Jurkat, Clone E6-1 (cell line): ENCODE data around the gene PCSK9.

ENCODE experiments used
- DNase-seq: peaks from one replicate; pipeline ENCODE4 v3.0.0-alpha.2; 2011; ENCODE audit warnings: low read depth, low spot score
- H3K4me3 ChIP-seq: 2 replicates; pipeline ENCODE4 v1.5.1; 2011; ENCODE audit warnings: mild to moderate bottlenecking, low read length, control low read depth, moderate library complexity

Gene PCSK9

DNA sequence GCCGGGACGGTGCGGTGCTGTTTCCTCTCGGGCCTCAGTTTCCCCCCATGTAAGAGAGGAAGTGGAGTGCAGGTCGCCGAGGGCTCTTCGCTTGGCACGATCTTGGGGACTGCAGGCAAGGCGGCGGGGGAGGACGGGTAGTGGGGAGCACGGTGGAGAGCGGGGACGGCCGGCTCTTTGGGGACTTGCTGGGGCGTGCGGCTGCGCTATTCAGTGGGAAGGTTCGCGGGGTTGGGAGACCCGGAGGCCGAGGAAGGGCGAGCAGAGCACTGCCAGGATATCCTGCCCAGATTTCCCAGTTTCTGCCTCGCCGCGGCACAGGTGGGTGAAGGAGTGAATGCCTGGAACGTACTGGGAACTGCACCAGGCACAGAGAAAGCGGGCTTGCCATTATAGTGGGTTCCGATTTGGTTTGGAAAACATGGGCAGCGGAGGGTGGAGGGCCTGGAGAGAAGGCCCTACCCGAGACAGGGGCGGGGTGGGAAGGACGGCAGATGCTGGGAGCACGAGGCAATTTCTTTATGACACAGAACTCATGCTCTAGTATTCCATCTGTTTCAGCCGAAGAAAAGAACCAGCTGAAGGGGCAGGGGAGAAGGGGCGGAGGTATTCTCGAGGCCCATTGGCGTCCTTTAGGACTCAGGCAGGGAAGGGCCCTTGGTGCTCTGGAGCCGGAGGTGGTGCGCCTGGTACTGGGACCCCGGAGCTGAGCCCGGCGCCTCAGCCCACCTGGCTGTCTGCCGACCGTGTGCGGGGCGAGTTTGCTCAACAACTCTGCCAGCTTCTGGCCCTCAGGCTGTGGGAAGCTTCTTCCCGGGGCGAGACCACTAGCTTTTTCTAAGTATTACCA, 960 bp downstream of the PCSK9 start:
- H3K4me3 ChIP-seq = no peak overlapping the region
- DNase-seq = no peak

DNA sequence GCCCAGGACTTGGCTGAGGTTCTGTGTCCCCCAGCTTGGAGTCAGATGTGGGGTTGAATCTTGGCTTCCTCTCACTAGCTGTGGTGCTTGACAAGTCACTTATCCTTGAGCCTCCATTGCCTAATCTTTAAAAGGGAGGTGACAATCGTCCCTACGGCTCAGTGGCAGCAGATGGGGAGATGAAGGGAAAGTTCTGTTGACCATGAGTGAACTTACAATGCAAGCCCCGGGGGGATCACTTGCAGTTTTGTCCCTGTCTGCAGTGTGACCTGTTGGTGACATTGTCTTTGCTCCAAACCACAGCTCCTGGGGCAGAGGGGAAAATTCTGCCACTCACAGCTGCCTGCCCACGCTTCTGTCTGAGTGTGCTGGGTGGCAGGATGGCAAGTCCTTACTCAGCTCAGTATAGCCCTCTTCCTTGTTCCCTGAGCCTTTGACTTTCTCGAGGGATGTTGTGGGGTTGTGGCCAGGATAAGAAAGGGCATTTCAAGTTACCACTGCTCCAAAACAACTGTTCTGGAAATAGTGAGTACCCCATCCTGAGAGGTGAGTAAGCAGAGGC, 1.7 kb downstream of the PCSK9 start:
- H3K4me3 ChIP-seq = no peak overlapping the region
- DNase-seq = no peak

DNA sequence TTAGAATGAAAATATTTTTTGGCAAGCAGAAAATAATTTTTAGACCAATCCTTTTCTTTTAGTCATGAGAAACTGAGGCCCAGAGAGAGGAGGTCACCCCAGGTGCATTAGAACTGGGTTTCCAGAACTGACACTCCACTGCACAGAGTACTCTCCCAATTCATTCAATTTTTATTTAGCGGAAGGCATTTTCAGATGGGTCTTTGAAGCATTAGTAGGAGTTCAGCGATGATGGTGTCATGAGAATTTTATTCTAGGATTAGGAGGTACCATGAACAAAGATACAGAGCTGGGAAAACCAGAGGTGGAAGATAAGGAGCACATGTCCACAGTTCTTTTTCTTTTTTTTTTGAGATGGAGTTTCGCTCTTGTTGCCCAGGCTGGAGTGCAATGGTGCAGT, 2.3 kb downstream of the PCSK9 start:
- no peak for DNase-seq
- H3K4me3 ChIP-seq = no peak overlapping the region

DNA sequence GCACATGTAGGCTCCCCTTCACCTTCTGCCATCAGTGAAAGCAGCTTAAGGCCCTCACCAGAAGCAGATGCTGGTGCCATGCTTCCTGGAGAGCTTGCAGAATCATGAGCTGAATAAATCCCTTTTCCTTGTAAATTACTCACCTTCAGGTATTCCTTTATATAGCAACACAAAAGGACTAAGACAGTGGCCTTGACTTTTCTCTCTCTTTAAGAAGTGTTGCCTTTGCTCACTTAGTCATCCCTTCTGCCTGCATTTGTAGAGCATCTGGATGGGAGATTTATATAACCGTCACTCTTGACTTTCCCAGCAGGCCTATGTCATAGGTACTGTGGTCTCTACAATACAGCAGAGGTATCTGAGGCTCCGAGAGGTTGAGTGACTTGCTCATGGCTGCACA, 3.7 kb downstream of the PCSK9 start:
- no peak overlapping the region for H3K4me3 ChIP-seq
- DNase-seq = no peak

DNA sequence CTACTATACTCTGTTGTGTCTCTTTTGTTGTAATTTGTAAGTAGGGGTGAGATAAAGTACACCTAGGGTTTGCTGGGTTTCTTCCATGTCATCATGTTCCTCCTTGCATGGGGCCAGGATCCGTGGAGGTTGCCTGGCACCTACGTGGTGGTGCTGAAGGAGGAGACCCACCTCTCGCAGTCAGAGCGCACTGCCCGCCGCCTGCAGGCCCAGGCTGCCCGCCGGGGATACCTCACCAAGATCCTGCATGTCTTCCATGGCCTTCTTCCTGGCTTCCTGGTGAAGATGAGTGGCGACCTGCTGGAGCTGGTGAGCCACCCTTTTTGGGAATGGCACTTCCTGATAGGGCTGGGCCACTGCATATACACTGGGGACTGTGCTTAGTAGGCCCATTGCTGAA, 4.4 kb downstream of the PCSK9 start:
- no peak for DNase-seq
- H3K4me3 ChIP-seq = no peak overlapping the region

DNA sequence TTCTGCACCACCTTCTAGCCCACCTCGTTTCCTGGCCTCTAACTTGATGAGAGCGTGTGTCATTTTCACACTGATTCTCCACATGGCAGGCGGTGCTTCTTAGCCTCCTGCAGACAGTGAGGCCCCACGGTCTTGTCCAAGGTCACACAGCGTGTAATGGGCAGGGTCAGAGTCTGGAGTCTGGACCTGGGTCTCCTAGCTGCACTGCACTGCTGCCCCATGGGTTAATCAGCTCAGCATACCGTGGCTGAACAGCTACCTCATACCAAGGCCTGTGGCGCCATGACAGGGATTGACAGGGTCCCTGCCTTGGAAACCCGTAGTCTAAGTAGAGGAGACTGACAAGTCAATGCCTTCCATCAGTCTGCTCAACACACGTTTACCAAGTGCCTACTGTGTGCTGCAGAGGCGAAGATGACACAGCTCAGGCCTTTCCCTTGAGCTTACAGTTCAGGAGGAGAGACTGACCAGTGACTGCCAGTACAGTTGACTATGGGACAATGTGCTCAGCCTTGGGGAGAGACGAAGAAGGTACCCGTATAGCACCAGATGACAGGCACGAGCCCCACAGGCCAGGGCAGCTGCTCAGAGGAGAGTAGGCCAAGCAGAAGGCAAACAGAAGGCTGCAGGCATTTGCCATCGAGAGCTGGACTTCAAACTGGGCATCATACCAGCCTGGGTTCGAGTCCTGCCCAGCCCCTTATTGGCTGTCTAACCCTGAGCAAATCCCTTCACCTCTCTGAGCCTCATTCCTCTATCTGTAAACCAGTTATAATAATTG, 5.5 kb downstream of the PCSK9 start:
- no peak for DNase-seq
- no peak overlapping the region for H3K4me3 ChIP-seq

DNA sequence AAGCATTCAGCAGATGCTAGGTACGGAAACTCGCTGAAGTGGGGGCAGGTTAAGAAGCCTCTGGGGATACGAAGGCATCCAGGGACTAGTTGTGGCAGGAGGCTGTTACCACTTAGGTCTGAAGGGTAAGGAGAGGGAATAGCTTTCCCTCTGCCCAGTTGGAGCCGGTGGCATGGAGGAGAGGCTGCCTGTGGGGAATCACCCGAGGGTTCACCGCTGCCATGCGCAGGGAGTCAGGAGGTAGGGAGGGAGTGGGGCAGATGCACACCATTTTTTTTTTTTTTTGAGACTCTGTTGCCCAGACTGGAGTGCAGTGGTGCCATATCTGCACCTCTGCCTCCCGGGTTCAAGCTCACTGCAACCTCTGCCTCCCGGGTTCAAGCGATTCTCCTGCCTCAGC, 6.1 kb downstream of the PCSK9 start:
- DNase-seq = no peak
- H3K4me3 ChIP-seq = no peak overlapping the region

DNA sequence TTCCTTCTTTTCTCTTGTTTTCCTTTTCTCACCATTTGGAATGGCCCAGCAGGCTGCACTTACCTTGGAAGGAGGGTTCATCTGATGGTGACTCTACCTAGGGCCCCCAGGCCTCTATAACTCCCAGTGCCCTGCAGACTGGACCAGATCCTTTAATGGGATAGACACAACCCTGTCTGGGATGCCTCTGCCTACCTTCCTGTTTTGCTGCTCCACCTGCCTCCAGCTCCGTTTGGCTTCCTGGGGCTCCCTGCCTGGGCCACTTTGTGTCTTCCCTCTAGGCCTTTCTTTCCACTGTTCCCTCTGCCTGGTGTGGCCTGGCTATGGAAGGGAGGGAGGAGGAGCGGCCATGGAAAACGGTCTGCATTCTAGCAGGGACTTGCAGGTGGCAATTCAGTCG, 7.5 kb downstream of the PCSK9 start:
- DNase-seq = no peak
- H3K4me3 ChIP-seq = no peak overlapping the region

DNA sequence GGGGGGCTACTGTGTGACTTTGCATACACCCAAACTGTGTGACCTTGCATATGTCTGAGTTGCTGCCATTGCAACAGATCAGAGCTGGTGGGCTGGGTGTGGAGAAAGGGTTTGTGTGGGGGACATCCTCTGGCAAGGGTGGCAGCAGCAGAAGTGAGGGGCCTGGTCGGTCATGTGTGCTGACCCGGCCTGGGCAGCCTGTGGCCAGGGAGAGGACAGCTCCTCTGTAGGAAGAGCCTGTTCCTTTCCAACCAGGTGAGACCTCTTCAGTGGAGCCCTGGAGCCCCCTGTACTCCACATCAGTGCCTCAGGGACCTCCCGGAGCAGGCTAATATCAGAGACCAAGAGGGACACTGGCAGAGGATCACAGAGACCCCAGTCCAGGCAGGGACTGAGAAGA, 8.3 kb downstream of the PCSK9 start:
- DNase-seq = no peak
- no peak overlapping the region for H3K4me3 ChIP-seq

DNA sequence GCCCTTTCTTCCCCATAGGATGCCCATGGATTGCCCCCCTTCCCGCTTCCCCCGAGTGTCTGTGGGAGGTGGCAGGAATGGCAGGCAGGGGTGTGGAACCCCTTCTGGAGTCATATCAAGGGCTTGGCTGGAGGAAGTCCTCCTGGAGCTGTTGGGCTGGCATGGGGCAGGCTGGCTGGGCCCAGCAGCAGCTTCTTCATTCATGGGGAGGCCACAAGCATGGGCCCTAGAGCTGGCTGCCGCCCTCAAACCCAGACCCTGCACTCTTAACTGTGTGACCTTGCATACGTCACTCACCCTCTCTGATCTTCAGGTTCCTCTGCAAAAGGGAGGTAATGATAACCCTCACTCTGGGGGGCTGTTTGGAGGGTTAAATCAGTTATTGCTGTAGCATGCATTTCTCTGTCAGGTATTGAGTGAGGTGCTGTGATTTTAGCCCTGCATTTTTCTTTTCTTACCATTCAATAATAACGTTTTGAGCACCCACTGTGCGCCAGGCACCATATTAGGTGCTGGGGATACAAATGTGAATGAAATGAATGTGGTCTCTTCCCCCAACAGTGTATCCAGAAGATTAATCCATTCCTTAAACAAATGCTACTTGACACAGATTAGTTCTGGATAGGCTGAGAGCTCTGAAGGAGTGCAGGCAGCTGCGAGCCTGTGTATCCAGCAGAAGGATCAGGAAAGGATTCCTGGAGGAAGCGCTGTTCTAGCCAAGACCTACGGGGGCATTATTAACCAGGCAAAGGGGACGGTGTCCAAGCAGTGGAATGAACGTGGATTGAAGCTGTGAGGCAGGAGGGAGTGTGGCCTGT, 9.3 kb downstream of the PCSK9 start:
- no peak for DNase-seq
- H3K4me3 ChIP-seq = no peak overlapping the region

DNA sequence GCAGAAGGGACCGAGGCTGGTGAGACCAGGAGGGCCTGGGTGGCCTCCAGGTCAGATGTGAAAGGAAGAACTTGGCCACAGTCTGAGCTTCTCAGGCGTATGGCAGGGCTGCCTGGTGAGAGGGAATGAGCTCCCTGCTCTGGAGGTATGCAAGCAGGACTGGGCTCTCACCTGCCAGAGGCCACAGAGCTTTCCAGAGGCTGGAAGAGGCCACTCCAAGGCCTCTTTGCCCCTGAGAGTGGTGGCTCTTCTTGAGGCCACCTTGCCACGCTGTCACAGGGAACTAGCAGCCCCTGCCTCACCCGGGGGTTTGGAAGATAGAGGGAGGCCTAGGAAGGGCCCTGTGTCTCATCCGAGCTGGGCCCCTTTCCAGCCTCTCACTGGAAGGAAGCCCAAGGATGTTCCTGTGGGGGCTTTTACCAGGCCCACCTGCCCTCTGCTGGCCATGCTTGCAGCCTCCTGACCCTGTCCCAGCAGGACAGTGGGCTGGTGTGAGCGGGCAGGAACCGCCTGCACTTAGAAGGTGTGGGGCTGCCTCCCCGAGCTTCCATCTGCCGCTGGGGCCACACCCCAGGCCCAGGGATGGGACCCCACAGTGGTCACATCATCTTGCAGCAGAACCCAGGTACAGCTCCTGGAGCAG, 10.0 kb downstream of the PCSK9 start:
- no peak overlapping the region for H3K4me3 ChIP-seq
- no peak for DNase-seq

DNA sequence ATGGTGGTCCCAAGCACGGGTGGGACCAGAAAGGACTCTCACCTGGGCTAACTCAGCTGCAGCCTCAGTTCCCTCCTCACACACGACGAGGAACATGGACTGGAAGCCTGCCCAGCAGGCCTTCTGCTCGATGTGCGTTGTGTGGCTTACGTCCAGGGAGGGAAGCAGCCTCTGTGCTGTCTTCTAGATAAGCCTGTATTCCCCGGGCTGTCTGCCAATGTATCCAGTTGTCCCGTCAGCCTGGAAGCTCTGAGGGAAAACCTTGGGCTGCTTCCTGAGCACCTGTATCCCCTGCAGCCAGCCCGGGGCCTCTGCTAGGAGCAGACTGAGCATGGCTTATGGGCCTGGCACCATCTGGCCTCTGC, 10.5 kb downstream of the PCSK9 start:
- DNase-seq = no peak

DNA sequence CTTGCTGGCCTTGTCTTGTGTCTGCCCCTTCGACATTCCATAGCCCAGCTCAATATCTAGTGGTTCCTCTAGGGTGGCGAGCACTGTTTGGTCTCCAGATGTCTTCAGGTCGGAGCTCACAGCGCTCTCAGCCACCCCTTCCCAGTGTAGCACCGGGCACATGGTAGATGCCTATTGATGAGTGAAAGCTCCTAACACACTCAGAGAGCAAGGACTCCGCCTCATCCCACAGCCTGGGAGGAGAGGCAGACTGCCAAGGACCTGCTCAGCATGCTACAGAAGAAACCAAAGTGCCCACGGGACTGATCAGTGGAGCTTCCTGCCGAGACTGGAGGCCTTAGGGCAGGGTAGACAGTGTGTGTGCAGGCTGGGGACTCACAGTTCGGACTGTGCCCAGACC, 10.9 kb downstream of the PCSK9 start:
- DNase-seq = no peak
- H3K4me3 ChIP-seq = no peak overlapping the region

More for the DNA sequence above, 10.5 kb downstream of the PCSK9 start:
- no peak overlapping the region for H3K4me3 ChIP-seq

DNA sequence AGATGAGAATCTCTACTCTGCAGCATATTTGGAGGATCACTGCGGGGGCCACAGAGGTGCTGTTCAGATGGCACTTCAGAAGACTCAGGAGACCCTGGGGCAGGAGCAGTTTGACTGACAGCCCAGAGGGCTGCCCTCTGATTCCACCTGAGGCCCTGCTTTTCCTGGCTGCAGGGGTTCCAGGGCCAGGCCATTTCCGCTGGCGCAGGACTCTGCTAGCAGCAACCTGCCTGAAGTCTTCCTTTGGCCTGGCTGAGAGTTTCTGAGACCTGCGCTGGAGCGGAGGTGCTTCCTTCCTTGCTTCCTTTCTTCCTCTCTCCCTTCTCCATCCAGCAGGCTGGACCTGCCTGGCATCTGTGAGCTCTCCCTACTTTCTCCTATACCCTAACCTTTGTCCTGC, 11.8 kb downstream of the PCSK9 start:
- no peak overlapping the region for H3K4me3 ChIP-seq
- DNase-seq = no peak

DNA sequence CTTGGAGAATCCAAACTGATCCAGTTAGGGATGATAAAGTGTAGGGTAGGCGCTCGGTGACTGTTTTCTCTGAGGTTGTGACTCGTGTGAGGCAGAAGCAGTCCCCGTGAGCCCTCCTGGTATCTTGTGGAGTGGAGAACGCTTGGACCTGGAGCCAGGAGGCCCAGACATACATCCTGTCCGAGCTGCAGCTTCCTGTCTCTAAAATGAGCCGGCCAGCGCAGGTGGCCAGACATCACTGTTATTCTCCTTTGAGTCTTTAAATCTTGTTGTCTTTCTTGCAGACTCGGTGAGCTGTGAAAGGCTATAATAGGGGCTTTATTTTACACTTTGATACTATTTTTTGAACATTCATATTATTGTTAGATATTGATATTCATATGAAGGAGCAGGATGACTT, 12.3 kb downstream of the PCSK9 start:
- no peak for DNase-seq
- no peak overlapping the region for H3K4me3 ChIP-seq

DNA sequence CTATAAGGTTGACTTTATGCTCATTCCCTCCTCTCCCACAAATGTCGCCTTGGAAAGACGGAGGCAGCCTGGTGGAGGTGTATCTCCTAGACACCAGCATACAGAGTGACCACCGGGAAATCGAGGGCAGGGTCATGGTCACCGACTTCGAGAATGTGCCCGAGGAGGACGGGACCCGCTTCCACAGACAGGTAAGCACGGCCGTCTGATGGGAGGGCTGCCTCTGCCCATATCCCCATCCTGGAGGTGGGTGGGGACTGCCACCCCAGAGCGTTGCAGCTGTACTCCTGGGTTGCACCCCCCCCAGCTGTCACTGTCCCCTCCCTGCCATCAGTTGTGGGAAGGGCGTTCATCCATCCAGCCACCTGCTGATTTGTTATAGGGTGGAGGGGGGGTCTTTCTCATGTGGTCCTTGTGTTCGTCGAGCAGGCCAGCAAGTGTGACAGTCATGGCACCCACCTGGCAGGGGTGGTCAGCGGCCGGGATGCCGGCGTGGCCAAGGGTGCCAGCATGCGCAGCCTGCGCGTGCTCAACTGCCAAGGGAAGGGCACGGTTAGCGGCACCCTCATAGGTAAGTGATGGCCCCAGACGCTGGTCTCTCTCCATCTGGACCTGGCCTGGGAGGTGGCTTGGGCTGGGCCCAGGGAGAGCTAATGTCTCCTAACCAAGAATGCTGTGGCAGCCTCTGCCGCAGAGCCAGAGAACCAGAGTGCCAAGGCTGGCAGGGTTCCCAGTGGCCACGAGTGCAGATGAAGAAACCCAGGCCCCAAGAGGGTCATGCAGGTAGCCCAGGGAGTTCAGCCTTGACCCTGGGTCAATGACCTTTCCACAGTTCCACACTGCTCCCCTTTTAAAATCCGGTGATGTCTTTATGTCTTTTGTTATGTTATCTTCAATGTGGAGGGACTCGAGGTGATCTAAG, 13.1 kb downstream of the PCSK9 start:
- DNase-seq = no peak
- no peak overlapping the region for H3K4me3 ChIP-seq

DNA sequence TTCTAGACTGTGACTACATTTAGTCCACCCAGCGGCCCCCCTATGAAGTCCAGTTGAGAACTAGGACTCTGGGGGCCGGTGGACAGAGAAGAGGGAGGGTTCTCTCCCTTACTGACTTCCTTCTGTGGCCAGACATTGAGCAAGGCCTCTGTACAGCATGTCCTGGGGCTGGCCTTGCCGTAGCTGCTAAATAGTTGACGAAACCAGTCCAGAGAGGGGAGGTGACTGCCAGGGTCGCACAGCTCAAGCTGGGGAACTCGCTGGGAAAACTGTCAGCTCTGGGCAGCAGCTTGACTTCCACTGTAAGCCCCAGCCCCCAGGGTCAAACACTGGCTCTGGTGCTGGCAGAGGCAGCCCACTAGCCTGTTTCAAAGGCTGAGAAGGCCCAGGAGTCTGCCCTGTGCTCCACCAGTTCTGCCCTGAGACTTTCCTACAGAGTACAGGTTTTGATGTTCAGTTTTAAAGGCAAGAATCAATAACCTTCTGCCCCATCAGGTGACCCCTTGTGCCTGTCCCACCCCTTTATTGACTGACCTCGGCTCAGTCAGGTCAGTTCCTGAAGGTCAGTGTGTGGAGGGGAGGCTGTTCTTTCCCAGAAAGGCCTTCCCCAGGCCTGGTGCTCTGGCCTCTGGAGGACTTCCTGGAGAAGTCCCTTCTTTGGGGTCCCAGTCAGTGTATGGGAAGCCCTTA, 14.1 kb downstream of the PCSK9 start:
- no peak overlapping the region for H3K4me3 ChIP-seq
- DNase-seq = no peak

DNA sequence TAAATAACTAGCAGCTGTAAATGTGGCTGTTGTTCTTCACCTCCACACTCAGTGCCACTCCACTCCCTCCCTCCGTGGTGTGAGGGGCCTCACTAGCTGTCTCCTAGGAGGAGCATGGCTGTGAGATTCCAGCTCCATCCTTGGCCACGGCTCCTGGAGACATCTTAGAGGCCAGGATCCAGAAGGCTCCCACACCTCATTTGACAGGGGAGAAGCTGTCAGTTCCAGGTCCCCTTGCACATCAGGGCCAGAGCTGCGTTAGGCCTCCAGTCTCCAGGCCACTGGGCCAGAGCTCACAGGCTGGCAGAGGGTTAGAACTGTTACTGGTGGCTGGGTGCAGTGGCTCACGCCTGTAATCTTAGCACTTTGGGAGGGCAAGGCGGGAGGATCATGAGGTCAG, 15.0 kb downstream of the PCSK9 start:
- H3K4me3 ChIP-seq = no peak overlapping the region
- DNase-seq = no peak
